ENCODE results near the gene GREB1.

Gene GREB1

DNA sequence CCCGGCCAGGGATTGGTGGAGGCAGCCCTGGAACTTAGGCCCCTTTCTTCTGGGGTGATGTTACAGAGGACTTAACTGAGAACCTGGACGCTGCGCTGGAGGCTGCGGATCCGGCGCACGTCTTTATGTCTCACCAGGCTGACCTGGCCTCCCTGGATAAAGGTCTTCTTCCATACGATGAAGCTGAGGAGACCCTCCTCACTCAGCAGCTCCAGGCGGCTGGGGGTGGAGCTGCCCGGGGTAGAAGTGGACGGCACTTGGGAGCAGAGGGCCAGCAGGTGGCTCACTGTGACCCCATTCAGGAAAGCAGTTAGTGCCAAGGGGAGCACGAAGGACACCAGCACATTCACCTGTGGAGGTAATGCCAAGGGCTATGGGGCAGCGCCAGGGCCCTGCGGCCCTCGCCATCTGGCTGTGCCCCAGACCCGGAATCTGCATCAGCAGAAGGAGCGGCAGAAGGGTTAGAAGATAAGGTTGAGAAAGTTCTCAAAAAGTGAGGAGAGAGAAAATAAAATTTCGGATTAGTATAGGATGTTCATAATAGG, 128.1 kb downstream of the GREB1 start:
- Histone ChIP-seq H3K9me3 (ENCODE audit: control insufficient read depth, low read length) (no peaks in the 10 kb centered on the region), H3K36me3 (ENCODE audit: control insufficient read depth, insufficient read depth, low read length) (no peaks in the 10 kb centered on the region), H3K4me1 (ENCODE audit: control insufficient read depth, insufficient read depth, low read length) (no peaks in the 10 kb centered on the region), H3K27me3 (ENCODE audit: control insufficient read depth, insufficient read depth, low read length) (peaks cover 6% of the 10 kb centered on the region), H3K9ac (ENCODE audit: low read length) (no peak overlapping the region), H3K4me3 (ENCODE audit: low read length) (no peak overlapping the region)

DNA sequence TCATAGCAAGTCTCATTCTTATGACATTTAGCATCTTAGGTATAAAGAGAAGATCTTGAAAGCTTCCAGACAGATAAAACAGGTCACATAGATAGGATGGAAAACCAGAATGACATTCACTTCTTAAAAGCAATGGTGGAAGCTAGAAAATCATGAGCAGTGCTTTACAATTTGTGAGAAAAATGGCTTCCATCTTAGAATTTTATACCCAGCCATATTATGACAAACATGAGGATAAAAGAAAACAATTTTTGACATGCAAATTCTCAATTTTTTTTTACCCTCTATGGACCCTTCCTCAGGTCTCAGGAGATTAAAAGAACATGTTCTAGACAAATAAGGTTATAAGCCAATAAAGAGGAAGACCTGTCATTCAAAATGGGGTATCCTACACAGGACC, 129.0 kb downstream of the GREB1 start:
- Histone ChIP-seq H3K9me3 (ENCODE audit: control insufficient read depth, low read length) (no peaks in the 10 kb centered on the region), H3K27me3 (ENCODE audit: control insufficient read depth, insufficient read depth, low read length) (peaks cover 6% of the 10 kb centered on the region), H3K9ac (ENCODE audit: low read length) (no peak overlapping the region), H3K4me3 (ENCODE audit: low read length) (no peak overlapping the region), H3K4me1 (ENCODE audit: control insufficient read depth, insufficient read depth, low read length) (no peaks in the 10 kb centered on the region), H3K36me3 (ENCODE audit: control insufficient read depth, insufficient read depth, low read length) (no peaks in the 10 kb centered on the region)

DNA sequence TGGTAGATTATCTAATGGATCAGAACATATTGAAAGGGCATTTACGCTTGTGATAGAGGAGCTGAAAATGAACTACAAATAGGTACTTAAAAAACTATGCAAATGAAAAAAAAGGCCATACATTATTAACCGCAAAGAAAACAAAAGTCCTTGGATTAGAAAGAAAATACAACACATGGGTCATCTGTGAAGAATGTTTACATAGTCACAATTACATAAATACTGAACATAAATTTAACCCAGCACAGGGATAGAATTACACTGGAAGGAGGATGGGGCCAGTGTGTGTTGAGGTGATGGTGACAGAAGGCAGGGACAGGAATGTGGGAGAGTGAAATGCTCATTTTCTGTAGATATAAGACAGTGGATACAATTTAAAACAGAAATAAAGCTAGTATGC, 129.6 kb downstream of the GREB1 start:
- Histone ChIP-seq H3K27me3 (ENCODE audit: control insufficient read depth, insufficient read depth, low read length) (peaks cover 7% of the 10 kb centered on the region), H3K36me3 (ENCODE audit: control insufficient read depth, insufficient read depth, low read length) (no peaks in the 10 kb centered on the region), H3K4me3 (ENCODE audit: low read length) (no peak overlapping the region)

DNA sequence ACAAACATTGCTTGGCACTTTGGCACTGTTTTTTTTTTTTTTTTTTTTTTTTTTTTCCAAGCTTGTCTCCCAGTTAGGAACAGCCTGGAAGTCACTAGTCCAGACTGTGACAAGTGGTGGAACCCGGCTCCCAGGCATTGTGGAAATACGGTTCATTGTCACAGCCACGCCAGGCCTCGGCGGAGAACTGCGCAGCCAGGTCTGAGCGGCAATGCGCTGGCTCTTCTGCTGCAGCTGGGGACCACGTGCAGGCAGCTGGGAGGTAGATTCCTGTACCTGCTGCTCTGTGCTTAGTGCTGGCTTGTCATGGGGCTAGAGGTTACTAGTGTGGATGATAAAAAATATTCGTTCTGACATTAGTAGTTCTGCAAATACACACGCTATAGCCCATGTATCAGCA, 131.2 kb downstream of the GREB1 start:
- no peak overlapping the region for H3K4me3 ChIP-seq (ENCODE audit: low read length)
- peaks cover 8% of the 10 kb centered on the region for H3K27me3 ChIP-seq (ENCODE audit: control insufficient read depth, insufficient read depth, low read length)
- peaks cover 1% of the 10 kb centered on the region for H3K4me1 ChIP-seq (ENCODE audit: control insufficient read depth, insufficient read depth, low read length)
- H3K9me3 ChIP-seq (ENCODE audit: control insufficient read depth, low read length): no peaks in the 10 kb centered on the region
- no peaks in the 10 kb centered on the region for H3K36me3 ChIP-seq (ENCODE audit: control insufficient read depth, insufficient read depth, low read length)
- H3K9ac ChIP-seq (ENCODE audit: low read length): no peak overlapping the region

More for the DNA sequence above, 129.6 kb downstream of the GREB1 start:
- Histone ChIP-seq H3K9ac (ENCODE audit: low read length) (no peak overlapping the region), H3K9me3 (ENCODE audit: control insufficient read depth, low read length) (no peaks in the 10 kb centered on the region), H3K4me1 (ENCODE audit: control insufficient read depth, insufficient read depth, low read length) (no peaks in the 10 kb centered on the region)

DNA sequence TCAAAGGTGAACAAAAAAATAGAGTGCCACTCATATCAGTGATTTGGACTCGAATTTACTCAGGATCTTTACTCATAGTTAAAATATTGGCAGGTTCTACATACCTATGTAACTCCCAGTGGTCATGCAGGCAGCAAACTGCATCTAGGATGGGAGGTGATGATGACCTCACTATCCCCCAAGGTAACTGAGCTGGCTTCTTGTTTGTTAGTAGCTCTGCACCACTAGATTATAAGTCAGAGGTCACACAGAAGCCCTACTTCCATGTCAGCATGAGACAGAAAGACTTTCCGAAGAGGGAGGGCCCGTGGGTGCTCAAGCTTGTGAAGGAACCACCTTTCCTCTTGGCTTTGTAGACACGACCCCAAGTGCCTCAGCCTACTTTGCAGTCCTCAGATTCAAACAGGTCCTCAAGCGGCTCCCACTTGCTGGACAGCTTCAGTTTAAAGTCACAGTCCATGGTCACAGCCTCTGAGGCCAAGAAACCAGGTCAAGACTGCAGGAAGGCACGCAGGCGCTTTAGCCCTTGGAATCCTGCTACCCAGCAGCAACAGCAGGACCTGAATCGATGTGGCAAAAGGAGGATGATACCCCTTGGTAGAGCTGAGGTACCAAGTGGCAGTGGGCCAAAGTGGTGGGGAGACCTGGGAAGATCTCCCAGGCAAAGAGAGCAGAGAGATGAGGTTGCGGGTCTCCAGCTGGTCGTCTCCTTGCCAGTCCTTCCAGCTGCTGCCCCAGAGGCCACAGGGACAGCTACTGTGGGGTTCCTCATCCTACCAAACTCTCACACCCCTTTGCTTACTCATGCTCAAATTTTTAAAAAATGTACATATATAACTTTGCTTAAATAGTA, 131.9 kb downstream of the GREB1 start:
- no peak overlapping the region for H3K9ac ChIP-seq (ENCODE audit: low read length)
- no peaks in the 10 kb centered on the region for H3K36me3 ChIP-seq (ENCODE audit: control insufficient read depth, insufficient read depth, low read length)
- peaks cover 4% of the 10 kb centered on the region for H3K4me1 ChIP-seq (ENCODE audit: control insufficient read depth, insufficient read depth, low read length)
- peaks cover 10% of the 10 kb centered on the region for H3K27me3 ChIP-seq (ENCODE audit: control insufficient read depth, insufficient read depth, low read length)
- no peak overlapping the region for H3K4me3 ChIP-seq (ENCODE audit: low read length)
- H3K9me3 ChIP-seq (ENCODE audit: control insufficient read depth, low read length): no peaks in the 10 kb centered on the region

DNA sequence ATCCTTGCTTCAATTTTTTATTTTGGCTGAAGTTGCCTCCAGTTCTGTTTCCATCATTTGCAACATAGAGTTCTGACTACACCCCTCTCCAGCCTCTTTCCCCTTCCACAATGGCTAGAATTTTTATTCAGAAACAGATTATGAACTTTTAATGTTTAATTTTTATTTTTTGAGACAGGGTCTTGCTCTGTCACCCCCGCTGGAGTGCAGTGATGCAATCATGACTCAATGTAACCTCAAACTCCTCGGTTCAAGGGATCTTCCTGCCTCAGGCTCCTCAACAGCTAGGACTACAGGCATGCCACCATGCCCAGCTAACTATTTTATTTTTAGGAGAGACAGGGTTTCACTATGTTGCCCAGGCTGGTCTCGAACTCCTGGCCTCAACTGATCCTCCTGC, 133.3 kb downstream of the GREB1 start:
- H3K9me3 ChIP-seq (ENCODE audit: control insufficient read depth, low read length): no peaks in the 10 kb centered on the region
- H3K4me1 ChIP-seq (ENCODE audit: control insufficient read depth, insufficient read depth, low read length): peaks cover 4% of the 10 kb centered on the region
- H3K27me3 ChIP-seq (ENCODE audit: control insufficient read depth, insufficient read depth, low read length): peaks cover 10% of the 10 kb centered on the region
- H3K36me3 ChIP-seq (ENCODE audit: control insufficient read depth, insufficient read depth, low read length): no peaks in the 10 kb centered on the region
- H3K4me3 ChIP-seq (ENCODE audit: low read length): no peak overlapping the region
- no peak overlapping the region for H3K9ac ChIP-seq (ENCODE audit: low read length)

DNA sequence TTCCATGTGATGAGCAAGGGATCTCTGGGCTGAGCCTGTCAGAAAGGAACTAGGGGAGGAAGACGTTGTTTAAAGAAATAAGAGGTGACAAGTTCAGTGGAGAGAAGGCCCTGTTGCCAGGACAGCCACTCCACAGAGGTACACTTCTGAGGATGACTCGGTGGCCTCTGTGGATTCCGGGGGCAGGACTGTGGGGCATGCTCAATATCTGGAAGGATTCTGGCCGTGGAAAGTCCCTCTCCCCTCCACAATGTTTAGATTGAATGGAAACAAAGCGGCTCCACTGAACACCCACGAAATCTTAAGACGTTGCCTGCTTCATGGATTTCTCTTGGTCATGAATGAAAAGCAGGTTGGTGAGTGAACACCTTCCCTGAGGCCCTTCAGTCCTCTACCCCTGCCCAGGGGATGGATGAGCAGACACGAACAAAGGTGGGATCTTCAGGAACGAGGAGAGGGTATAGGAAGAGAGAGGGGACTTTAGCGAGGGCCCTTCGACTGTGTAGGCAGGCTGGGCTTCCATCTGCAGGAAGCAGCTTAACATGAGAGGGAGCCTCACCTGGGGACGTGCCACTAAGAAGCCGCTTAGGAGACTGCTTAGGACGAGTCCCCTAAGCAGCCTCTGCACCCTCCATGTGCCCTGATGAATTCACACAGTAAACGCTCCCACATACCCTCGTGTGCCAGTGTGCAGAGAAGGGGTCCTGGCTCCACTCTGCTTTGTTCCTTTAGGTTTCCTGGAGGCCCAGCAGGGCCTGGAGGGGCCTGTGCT, 134.2 kb downstream of the GREB1 start:
- Histone ChIP-seq H3K4me3 (ENCODE audit: low read length) (no peak overlapping the region), H3K9ac (ENCODE audit: low read length) (no peak overlapping the region), H3K9me3 (ENCODE audit: control insufficient read depth, low read length) (no peaks in the 10 kb centered on the region), H3K4me1 (ENCODE audit: control insufficient read depth, insufficient read depth, low read length) (peaks cover 4% of the 10 kb centered on the region), H3K36me3 (ENCODE audit: control insufficient read depth, insufficient read depth, low read length) (no peaks in the 10 kb centered on the region), H3K27me3 (ENCODE audit: control insufficient read depth, insufficient read depth, low read length) (peaks cover 10% of the 10 kb centered on the region)

DNA sequence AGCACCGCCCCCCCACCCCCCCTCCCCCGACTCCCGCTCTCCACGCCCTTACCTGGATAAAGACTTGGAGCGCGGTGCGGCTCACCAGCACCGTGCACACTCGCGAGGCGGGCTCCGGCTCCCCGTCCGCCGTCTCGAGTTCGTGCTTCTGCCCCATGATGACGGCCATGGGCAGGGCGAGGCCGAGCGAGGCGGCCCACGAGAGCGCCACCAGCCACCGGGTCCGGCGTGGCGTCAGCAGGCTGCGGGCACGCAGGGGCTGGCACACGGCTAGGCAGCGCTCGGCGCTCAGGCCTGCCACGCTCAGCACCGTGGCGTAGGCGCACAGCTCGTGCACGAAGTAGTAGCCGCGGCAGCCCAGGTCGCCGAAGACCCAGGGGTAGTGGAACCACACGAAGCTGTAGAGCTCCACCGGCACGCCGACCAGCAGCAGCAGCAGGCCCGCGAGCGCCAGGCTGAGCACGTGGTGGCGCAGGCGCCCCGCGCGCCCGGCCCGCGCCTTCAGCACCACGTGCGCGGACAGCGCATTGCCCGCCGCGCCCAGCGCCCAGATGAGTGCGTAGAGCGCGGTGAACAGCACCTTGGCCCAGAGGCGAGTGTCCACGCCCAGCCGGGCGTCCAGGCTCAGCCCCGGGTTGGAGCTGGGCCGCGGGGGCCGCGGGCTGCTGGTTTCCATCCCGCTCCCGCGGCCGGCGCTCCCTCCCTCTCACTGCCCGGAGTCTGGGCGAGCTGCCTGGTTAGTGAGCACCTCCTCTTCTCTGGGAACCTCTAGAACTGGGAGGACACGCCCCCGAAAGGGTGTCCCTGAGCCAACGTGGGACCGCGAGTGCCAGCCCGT, 135.8 kb downstream of the GREB1 start, which contains the start of gene NTSR2:
Gene NTSR2, minus strand, starts transcription at position 742 of the 838 bp plus-strand sequence. Its CDS starts 66 bp downstream, at position 676.
- Histone ChIP-seq H3K4me3 (ENCODE audit: low read length) (no peak within 1 kb of the TSS), H3K9ac (ENCODE audit: low read length) (no peak within 1 kb of the TSS), H3K9me3 (ENCODE audit: control insufficient read depth, low read length) (no peaks in the 10 kb centered on the region), H3K36me3 (ENCODE audit: control insufficient read depth, insufficient read depth, low read length) (no peaks in the 10 kb centered on the region), H3K27me3 (ENCODE audit: control insufficient read depth, insufficient read depth, low read length) (peaks cover 10% of the 10 kb centered on the region), H3K4me1 (ENCODE audit: control insufficient read depth, insufficient read depth, low read length) (peaks cover 4% of the 10 kb centered on the region)

DNA sequence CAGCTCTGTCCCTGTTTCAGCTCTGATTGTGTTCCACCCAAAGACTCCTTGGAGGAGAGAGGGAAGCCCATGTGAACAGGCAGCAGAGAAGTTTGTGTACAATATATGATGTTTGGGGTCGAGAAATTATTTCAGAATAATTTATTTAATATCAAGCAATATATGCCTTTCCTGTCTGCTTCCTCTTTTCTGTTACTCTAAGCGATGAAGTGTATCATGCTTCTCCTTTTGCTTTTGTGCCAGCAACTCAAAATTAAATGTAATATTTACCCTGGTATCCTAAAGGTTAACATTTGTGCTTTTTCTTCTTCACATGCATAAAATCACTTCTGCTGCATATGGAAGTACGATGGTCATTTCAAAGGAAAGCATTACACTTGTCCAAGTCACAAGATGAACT, 138.6 kb downstream of the GREB1 start:
- Histone ChIP-seq H3K4me3 (ENCODE audit: low read length) (no peak overlapping the region), H3K36me3 (ENCODE audit: control insufficient read depth, insufficient read depth, low read length) (no peaks in the 10 kb centered on the region), H3K9ac (ENCODE audit: low read length) (no peak overlapping the region), H3K4me1 (ENCODE audit: control insufficient read depth, insufficient read depth, low read length) (peaks cover 4% of the 10 kb centered on the region), H3K27me3 (ENCODE audit: control insufficient read depth, insufficient read depth, low read length) (peaks cover 23% of the 10 kb centered on the region), H3K9me3 (ENCODE audit: control insufficient read depth, low read length) (no peaks in the 10 kb centered on the region)

DNA sequence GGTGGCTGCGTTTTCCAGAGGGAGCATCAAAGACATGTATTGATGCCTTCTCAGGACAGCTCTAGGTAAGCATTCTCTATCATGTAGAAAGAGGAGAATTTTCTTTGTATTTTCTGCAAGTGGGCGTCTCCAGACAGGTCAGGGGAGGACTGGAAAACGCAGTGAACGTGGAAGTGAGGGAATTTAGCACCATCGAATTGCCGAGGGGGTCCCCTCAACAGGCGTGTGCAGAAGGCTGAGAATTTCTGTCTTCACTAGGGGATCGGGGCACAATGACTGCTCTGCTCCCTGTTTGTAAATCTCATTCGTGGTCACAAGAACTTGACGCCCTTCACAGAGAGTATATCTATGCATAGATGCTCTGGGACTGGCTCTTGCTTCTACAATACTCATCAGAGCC, 141.1 kb downstream of the GREB1 start:
- Histone ChIP-seq H3K36me3 (ENCODE audit: control insufficient read depth, insufficient read depth, low read length) (no peaks in the 10 kb centered on the region), H3K9me3 (ENCODE audit: control insufficient read depth, low read length) (no peaks in the 10 kb centered on the region), H3K27me3 (ENCODE audit: control insufficient read depth, insufficient read depth, low read length) (peaks cover 29% of the 10 kb centered on the region), H3K4me3 (ENCODE audit: low read length) (no peak overlapping the region), H3K4me1 (ENCODE audit: control insufficient read depth, insufficient read depth, low read length) (peaks cover 3% of the 10 kb centered on the region), H3K9ac (ENCODE audit: low read length) (no peak overlapping the region)

DNA sequence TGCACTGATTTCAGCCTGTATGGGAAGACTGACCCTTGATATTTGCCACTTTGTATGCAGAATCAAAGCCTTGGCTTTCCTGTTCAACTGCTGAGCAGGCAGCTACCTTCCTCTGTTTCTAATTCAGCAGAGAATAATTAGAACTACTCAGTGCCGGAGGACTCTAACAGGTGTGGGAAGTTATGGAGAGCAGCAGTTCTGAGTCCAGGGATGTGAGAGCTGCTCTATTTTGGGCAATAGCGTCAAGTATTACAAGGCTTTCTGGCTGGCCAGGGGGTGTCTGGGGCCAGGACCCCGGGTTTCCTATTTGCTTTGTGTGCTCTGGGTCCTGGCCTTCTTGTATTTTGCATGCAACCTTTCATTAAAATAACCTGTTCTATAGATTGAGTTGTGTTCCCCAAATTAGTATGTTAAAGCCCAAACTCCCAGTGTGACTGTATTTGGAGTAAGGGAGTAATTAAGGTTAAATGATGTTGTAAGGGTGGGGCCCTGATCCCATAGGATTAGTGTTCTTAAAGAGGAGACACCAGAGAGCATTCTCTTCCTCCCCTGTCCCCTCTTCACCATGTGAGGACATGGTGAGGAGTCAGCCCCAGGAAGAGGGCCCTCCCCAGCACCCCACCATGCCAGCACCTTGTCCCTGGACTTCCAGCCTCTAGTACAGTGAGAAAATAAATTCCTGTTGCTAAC, 141.7 kb downstream of the GREB1 start:
- no peak overlapping the region for H3K4me3 ChIP-seq (ENCODE audit: low read length)
- peaks cover 27% of the 10 kb centered on the region for H3K27me3 ChIP-seq (ENCODE audit: control insufficient read depth, insufficient read depth, low read length)
- H3K4me1 ChIP-seq (ENCODE audit: control insufficient read depth, insufficient read depth, low read length): no peaks in the 10 kb centered on the region
- H3K9me3 ChIP-seq (ENCODE audit: control insufficient read depth, low read length): no peaks in the 10 kb centered on the region
- H3K9ac ChIP-seq (ENCODE audit: low read length): no peak overlapping the region
- H3K36me3 ChIP-seq (ENCODE audit: control insufficient read depth, insufficient read depth, low read length): no peaks in the 10 kb centered on the region

Data from mucosa of stomach (tissue), 1 donor.